ENCODE measurements around the gene C7. TPM values are rescaled to one million over a fixed set of nuclear protein-coding genes. Genes with fewer than 3 reads are reported as not detected.

Gene C7
- total and polyA plus RNA-seq, 2 experiments from 2014 or later = 0.05 to 0.07 TPM

GRCh38 chr5:40999142-40999541 is 89.8 kb downstream of the C7 start:
- Histone ChIP-seq H3K27me3 (ENCODE audit: insufficient read depth) (no peaks in the 10 kb centered on the region), H2AFZ (no peak overlapping the region), H3F3A (replicated peaks; ENCODE audit: low read depth) (no peaks in the 10 kb centered on the region), H3K79me2 (replicated peaks; ENCODE audit: insufficient read depth) (no peaks in the 10 kb centered on the region), H4K20me1 (replicated peaks; ENCODE audit: insufficient read depth) (no peaks in the 10 kb centered on the region), H3K4me3 (no peak overlapping the region), H3K36me3 (ENCODE audit: insufficient read depth) (no peaks in the 10 kb centered on the region), H3K9me2 (ENCODE audit: insufficient read depth) (0 out of 2 replicates have a peak, but pooled peaks cover 3% of the 10 kb centered on the region), H3K27ac (ENCODE audit: low read depth) (no peak overlapping the region), H3K4me1 (ENCODE audit: insufficient read depth) (no peaks in the 10 kb centered on the region), H3K4me2 (no peak overlapping the region)
- ATAC-seq (no peak), DNase-seq (ENCODE audit: low spot score) (no peak)
- H3K27me3 Mint-ChIP-seq (ENCODE audit: insufficient read depth, low read depth, poor library complexity) = no peaks in the 10 kb centered on the region
- TF ChIP-seq ZNF462 (CRISPR knock-in tag; IDR thresholded peaks at IDR 0.05) (no peak), EZH2 (IDR thresholded peaks at IDR 0.05; ENCODE audit: low read depth, unreplicated experiment) (no peak), STAT1 (IDR thresholded peaks at IDR 0.05; ENCODE audit: unreplicated experiment) (no peak), NANOG (IDR thresholded peaks at IDR 0.05; ENCODE audit: borderline replicate concordance) (no peak), CREB1 (CRISPR knock-in tag; IDR thresholded peaks at IDR 0.05; ENCODE audit: low read depth) (no peak), ZNF331 (CRISPR knock-in tag; IDR thresholded peaks at IDR 0.05; ENCODE audit: low read depth) (no peak), POLR2AphosphoS5 (IDR thresholded peaks at IDR 0.05; ENCODE audit: low read depth) (no peak), EZH2phosphoT487 (IDR thresholded peaks at IDR 0.05; ENCODE audit: unreplicated experiment) (no peak), JUNB (IDR thresholded peaks at IDR 0.05; ENCODE audit: unreplicated experiment) (no peak), REST (IDR thresholded peaks at IDR 0.05; ENCODE audit: unreplicated experiment) (no peak), ZNF114 (CRISPR knock-in tag; IDR thresholded peaks at IDR 0.05) (no peak)
- TF ChIP-seq, protein P1, sequence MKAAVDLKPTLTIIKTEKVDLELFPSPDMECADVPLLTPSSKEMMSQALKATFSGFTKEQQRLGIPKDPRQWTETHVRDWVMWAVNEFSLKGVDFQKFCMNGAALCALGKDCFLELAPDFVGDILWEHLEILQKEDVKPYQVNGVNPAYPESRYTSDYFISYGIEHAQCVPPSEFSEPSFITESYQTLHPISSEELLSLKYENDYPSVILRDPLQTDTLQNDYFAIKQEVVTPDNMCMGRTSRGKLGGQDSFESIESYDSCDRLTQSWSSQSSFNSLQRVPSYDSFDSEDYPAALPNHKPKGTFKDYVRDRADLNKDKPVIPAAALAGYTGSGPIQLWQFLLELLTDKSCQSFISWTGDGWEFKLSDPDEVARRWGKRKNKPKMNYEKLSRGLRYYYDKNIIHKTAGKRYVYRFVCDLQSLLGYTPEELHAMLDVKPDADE (IDR thresholded peaks at IDR 0.05) = no peak
- TF ChIP-seq, protein P2, sequence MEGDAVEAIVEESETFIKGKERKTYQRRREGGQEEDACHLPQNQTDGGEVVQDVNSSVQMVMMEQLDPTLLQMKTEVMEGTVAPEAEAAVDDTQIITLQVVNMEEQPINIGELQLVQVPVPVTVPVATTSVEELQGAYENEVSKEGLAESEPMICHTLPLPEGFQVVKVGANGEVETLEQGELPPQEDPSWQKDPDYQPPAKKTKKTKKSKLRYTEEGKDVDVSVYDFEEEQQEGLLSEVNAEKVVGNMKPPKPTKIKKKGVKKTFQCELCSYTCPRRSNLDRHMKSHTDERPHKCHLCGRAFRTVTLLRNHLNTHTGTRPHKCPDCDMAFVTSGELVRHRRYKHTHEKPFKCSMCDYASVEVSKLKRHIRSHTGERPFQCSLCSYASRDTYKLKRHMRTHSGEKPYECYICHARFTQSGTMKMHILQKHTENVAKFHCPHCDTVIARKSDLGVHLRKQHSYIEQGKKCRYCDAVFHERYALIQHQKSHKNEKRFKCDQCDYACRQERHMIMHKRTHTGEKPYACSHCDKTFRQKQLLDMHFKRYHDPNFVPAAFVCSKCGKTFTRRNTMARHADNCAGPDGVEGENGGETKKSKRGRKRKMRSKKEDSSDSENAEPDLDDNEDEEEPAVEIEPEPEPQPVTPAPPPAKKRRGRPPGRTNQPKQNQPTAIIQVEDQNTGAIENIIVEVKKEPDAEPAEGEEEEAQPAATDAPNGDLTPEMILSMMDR (conservative IDR thresholded peaks at IDR 0.05; ENCODE audit: low read depth in 2 of 2) = no peak
- H3K4me1 Mint-ChIP-seq = no peaks in the 10 kb centered on the region
- H3K4me3 Mint-ChIP-seq = no peak overlapping the region
- H3K27ac Mint-ChIP-seq = no peak overlapping the region
- H3K36me3 Mint-ChIP-seq (ENCODE audit: low read depth) = no peaks in the 10 kb centered on the region
- H3K9me3 Mint-ChIP-seq = no peaks in the 10 kb centered on the region

Measured in GM23338 (cell line).